ENCODE measurements around the gene ATP6V0B. TPM values are rescaled to one million over a fixed set of nuclear protein-coding genes. Genes with fewer than 3 reads are reported as not detected.
A peak's percentile ranks its signal among the peaks of the same experiment; 100 is the strongest.

The ATP6V0B gene
- total RNA-seq, 4 donors from 2014 or later: 29.2 to 203 (median 97.9) TPM

DNA sequence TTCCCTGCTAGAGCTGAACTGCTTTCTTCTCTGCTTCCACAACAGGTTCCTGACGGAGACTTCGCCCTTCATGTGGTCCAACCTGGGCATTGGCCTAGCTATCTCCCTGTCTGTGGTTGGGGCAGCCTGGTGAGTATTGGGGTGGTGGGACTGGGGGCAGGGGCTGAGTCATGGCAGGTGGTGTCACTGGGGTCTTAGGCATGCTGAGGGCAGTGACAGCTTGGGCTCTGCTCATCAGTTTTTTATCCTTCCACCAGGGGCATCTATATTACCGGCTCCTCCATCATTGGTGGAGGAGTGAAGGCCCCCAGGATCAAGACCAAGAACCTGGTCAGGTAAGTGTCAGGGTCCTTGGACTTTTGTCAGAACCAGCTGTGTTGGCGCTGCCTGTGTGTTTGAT is 1.3 kb downstream of the ATP6V0B start:
- intact Hi-C loops (cut with DNase I; ENCODE audit: low total_unique reads): no loop called here
- 78% methylated on average over 4 of the region's 4 CpGs; no CpG with 5 or more reads in 1 of the 2 donors for WGBS, 2 donors (ENCODE audit: low coverage in 1 of 2)
- Histone ChIP-seq H3K4me3 (peak overlapping the region in 3 of 4 donors; percentile 60 to 97 (median 93)), H3K27me3 (no peaks in the 10 kb centered on the region), H3K36me3 (peaks cover 0 to 5% (median 0%) of the 10 kb centered on the region in 4 donors), H3K4me1 (peaks cover 38 to 57% (median 53%) of the 10 kb centered on the region in 4 donors), H3K9me3 (no peaks in the 10 kb centered on the region), H3K27ac (peak overlapping the region; percentile 90 to 96 (median 96))
- TF ChIP-seq POLR2A (IDR thresholded peaks at IDR 0.05) (no peak), EP300 (IDR thresholded peaks at IDR 0.05; ENCODE audit: low read depth) (no peak), POLR2AphosphoS5 (IDR thresholded peaks at IDR 0.05) (no peak)
- TF ChIP-seq, protein P1, sequence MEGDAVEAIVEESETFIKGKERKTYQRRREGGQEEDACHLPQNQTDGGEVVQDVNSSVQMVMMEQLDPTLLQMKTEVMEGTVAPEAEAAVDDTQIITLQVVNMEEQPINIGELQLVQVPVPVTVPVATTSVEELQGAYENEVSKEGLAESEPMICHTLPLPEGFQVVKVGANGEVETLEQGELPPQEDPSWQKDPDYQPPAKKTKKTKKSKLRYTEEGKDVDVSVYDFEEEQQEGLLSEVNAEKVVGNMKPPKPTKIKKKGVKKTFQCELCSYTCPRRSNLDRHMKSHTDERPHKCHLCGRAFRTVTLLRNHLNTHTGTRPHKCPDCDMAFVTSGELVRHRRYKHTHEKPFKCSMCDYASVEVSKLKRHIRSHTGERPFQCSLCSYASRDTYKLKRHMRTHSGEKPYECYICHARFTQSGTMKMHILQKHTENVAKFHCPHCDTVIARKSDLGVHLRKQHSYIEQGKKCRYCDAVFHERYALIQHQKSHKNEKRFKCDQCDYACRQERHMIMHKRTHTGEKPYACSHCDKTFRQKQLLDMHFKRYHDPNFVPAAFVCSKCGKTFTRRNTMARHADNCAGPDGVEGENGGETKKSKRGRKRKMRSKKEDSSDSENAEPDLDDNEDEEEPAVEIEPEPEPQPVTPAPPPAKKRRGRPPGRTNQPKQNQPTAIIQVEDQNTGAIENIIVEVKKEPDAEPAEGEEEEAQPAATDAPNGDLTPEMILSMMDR (IDR thresholded peaks at IDR 0.05): no peak
- in situ Hi-C loops (cut with MboI; ENCODE audit: low pct_ligation_motif_present in 1 of 4, low pct_unique_long_range_greater_than_20kb in 1 of 4, low sequenced_read_pairs in 3 of 4): no loop called here
- no peak for DNase-seq

DNA sequence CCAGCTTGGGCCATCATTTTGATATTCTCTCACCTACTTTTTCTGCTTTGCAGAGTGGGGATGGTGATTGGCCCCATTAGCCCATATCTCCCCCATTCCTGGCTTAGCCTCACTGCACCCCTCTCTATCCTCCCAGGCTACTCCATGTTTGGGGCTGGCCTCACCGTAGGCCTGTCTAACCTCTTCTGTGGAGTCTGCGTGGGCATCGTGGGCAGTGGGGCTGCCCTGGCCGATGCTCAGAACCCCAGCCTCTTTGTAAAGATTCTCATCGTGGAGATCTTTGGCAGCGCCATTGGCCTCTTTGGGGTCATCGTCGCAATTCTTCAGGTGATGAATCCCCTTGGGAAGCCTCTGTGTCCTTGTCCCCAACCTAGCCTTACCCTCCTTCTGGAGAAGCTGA is 2.1 kb downstream of the ATP6V0B start:
- intact Hi-C loops (cut with DNase I; ENCODE audit: low total_unique reads): no loop called here
- peaks cover 38 to 59% (median 56%) of the 10 kb centered on the region in 4 donors for H3K4me1 ChIP-seq

DNA sequence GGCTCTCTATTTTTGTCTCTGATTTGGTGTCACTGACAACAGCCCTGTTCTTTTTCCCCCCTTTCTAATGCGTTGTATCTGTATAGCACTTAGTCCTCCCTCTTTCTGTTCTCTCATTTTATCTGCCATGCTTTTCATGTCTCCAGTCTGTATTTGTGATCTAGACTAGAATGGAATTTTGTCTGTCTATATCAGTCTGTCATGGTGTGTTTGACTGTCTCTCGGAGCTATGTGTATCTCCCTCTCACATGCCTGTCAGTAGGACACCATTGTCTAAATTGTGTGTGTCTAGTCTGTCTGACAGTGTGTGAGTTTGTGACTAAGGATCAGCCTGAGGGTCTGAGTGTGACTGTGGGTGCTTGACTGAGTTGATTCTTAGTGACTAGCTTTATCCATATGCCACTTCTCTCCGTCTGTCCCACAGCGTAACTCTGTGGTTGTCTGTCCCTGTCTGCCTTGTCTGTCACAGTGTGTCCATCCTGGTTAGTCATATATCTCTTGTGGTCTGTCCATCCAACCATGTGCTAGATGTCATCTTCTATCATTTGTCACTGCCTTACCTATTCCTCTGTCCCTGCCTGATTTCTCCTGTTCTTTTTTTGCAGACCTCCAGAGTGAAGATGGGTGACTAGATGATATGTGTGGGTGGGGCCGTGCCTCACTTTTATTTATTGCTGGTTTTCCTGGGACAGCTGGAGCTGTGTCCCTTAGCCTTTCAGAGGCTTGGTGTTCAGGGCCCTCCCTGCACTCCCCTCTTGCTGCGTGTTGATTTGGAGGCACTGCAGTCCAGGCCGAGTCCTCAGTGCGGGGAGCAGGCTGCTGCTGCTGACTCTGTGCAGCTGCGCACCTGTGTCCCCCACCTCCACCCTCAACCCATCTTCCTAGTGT is 2.9 kb downstream of the ATP6V0B start:
- H3K27ac ChIP-seq: peak overlapping the region in 1 of 4 donors; percentile 62
- TF ChIP-seq EP300 (IDR thresholded peaks at IDR 0.05; ENCODE audit: low read depth) (no peak), POLR2A (IDR thresholded peaks at IDR 0.05) (no peak), POLR2AphosphoS5 (IDR thresholded peaks at IDR 0.05) (no peak)
- TF ChIP-seq, protein P1 (IDR thresholded peaks at IDR 0.05): no peak
- peaks cover 38 to 59% (median 56%) of the 10 kb centered on the region in 4 donors for H3K4me1 ChIP-seq
- H3K36me3 ChIP-seq: peaks cover 0 to 5% (median 0%) of the 10 kb centered on the region in 4 donors
- no peaks in the 10 kb centered on the region for H3K9me3 ChIP-seq
- H3K27me3 ChIP-seq: no peaks in the 10 kb centered on the region
- H3K4me3 ChIP-seq: no peak overlapping the region
- no peak for DNase-seq
- in situ Hi-C loops (cut with MboI; ENCODE audit: low pct_ligation_motif_present in 1 of 4, low pct_unique_long_range_greater_than_20kb in 1 of 4, low sequenced_read_pairs in 3 of 4) (no loop called here), intact Hi-C loops (cut with DNase I; ENCODE audit: low total_unique reads) (no loop called here)
- 89 to 92% methylated on average over 2 to 9 of the region's 9 CpGs for WGBS, 2 donors (ENCODE audit: low coverage in 1 of 2)

More for the DNA sequence above, 2.1 kb downstream of the ATP6V0B start:
- no peak for TF ChIP-seq EP300 (IDR thresholded peaks at IDR 0.05; ENCODE audit: low read depth)
- no peak for TF ChIP-seq POLR2AphosphoS5 (IDR thresholded peaks at IDR 0.05)
- TF ChIP-seq, protein P1 (IDR thresholded peaks at IDR 0.05): no peak
- no peak for TF ChIP-seq POLR2A (IDR thresholded peaks at IDR 0.05)
- Histone ChIP-seq H3K27me3 (no peaks in the 10 kb centered on the region), H3K27ac (no peak overlapping the region), H3K36me3 (peaks cover 0 to 5% (median 0%) of the 10 kb centered on the region in 4 donors), H3K9me3 (no peaks in the 10 kb centered on the region), H3K4me3 (no peak overlapping the region)
- in situ Hi-C loops (cut with MboI; ENCODE audit: low pct_ligation_motif_present in 1 of 4, low pct_unique_long_range_greater_than_20kb in 1 of 4, low sequenced_read_pairs in 3 of 4): no loop called here
- 93 to 100% methylated on average over 1 to 8 of the region's 8 CpGs for WGBS, 2 donors (ENCODE audit: low coverage in 1 of 2)
- DNase-seq: no peak

DNA sequence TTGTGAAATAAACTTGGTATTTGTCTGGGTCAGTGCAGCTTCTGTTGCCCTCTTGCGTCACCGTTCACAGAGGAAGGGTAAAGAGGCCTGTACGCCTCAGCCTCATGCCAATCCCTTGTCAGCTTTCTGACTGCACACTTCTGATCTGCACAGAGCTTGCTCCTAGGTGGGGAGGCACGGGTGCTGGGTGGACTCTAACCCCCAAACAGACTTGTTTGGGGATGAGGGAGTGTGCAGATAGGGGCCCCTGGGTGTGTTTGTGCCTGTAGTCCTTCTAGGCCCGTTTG is 3.4 kb downstream of the ATP6V0B start:
- no peaks in the 10 kb centered on the region for H3K9me3 ChIP-seq
- TF ChIP-seq, protein P1 (IDR thresholded peaks at IDR 0.05): no peak
- no peak for TF ChIP-seq EP300 (IDR thresholded peaks at IDR 0.05; ENCODE audit: low read depth)
- no peak for TF ChIP-seq POLR2AphosphoS5 (IDR thresholded peaks at IDR 0.05)
- no peak for TF ChIP-seq POLR2A (IDR thresholded peaks at IDR 0.05)
- no peak overlapping the region for H3K4me3 ChIP-seq
- peaks cover 0 to 5% (median 0%) of the 10 kb centered on the region in 4 donors for H3K36me3 ChIP-seq
- DNase-seq: no peak
- in situ Hi-C loops (cut with MboI; ENCODE audit: low pct_ligation_motif_present in 1 of 4, low pct_unique_long_range_greater_than_20kb in 1 of 4, low sequenced_read_pairs in 3 of 4): no loop called here
- peak overlapping the region; percentile 62 to 83 (median 72) for H3K27ac ChIP-seq
- H3K4me1 ChIP-seq: peaks cover 38 to 59% (median 56%) of the 10 kb centered on the region in 4 donors
- no peaks in the 10 kb centered on the region for H3K27me3 ChIP-seq
- WGBS, 2 donors (ENCODE audit: low coverage in 1 of 2): 81% methylated on average over 3 of the region's 5 CpGs; no CpG with 5 or more reads in 1 of the 2 donors
- intact Hi-C loops (cut with DNase I; ENCODE audit: low total_unique reads): no loop called here
